HL-60 (cell line): ENCODE results near the gene ADAMTS15.

Source experiments
- DNase-seq, 2 experiments: peaks; one replicate each; pipeline ENCODE4 v3.0.0-alpha.2; 2010 to 2020; ENCODE audit warnings: low read depth in 1 of 2, low spot score in 1 of 2
- H3K27ac ChIP-seq: fragments of 250-450 bp; sonication (Bioruptor Pico); replicated peaks from 2 replicates; pipeline ENCODE4 v1.5.1; 2020; ENCODE audit warnings: mild to moderate bottlenecking, moderate library complexity
- H3K27me3 ChIP-seq: fragments of 250-450 bp; sonication (Bioruptor Pico); 2 replicates; pipeline ENCODE4 v1.5.1; 2021; ENCODE audit warnings: mild to moderate bottlenecking, moderate library complexity; ENCODE audit not compliant: insufficient read depth, poor library complexity, severe bottlenecking
- H3K4me3 ChIP-seq: replicated peaks from 2 replicates; pipeline ENCODE4 v1.5.1; 2011; ENCODE audit warnings: mild to moderate bottlenecking, control low read depth, low read length; ENCODE audit not compliant: insufficient read depth
- GABPA ChIP-seq: IDR thresholded peaks from 2 replicates; pipeline ENCODE4 v1.6.1; 2012; ENCODE audit warnings: low read depth
- POLR2AphosphoS5 ChIP-seq: IDR thresholded peaks from 2 replicates; pipeline ENCODE4 v1.6.1; 2012; ENCODE audit warnings: low read depth
- SPI1 ChIP-seq: IDR thresholded peaks from 2 replicates; pipeline ENCODE4 v1.6.1; 2012; ENCODE audit warnings: low read depth, mild to moderate bottlenecking, borderline replicate concordance
- TF ChIP-seq, protein P1 (sequence below): IDR thresholded peaks from 2 replicates; pipeline ENCODE4 v1.6.1; 2012; ENCODE audit warnings: low read depth; ENCODE audit not compliant: insufficient replicate concordance
- TF ChIP-seq, protein P2 (sequence below): IDR thresholded peaks from one replicate; pipeline ENCODE4 v1.5.1; 2011; ENCODE audit warnings: low read length, control low read depth, inconsistent platforms; ENCODE audit not compliant: insufficient read depth

The ADAMTS15 gene

DNA sequence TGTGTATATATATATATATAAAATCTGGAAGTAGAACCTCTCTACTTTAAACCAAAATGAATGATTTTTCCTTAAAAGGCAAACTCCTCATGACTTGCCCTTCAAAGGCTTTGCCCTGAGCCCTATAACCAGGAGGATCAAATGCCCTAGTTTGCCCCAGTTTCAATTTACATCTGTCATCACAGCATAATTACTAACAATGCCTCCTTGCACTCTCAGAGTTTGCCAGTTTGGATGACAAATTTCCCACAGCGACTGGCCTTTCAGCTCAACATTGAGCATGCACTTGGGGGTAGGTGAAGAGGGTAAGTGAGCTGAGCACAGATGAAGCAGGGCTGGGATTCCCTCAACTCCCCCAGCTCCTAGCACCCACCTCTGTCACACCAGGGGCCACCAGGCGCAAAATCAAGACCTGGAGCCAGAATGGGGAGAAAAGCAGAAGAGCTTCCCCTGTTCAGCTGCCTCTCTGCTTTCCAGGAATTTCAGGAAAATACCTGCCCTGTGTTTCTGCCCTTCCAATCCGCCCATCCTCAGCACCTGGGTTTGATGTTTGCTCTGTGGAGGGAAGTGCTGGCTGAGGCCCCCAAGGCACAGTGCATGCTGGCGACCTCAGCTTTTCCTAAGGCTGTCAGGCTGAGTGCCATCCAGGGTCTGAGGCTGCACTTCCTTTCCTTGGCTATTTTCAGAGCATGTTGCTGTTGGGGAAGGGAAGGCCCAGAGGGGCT is 67.5 kb downstream of the ADAMTS15 start:
- no peak for TF ChIP-seq SPI1
- TF ChIP-seq, protein P1, sequence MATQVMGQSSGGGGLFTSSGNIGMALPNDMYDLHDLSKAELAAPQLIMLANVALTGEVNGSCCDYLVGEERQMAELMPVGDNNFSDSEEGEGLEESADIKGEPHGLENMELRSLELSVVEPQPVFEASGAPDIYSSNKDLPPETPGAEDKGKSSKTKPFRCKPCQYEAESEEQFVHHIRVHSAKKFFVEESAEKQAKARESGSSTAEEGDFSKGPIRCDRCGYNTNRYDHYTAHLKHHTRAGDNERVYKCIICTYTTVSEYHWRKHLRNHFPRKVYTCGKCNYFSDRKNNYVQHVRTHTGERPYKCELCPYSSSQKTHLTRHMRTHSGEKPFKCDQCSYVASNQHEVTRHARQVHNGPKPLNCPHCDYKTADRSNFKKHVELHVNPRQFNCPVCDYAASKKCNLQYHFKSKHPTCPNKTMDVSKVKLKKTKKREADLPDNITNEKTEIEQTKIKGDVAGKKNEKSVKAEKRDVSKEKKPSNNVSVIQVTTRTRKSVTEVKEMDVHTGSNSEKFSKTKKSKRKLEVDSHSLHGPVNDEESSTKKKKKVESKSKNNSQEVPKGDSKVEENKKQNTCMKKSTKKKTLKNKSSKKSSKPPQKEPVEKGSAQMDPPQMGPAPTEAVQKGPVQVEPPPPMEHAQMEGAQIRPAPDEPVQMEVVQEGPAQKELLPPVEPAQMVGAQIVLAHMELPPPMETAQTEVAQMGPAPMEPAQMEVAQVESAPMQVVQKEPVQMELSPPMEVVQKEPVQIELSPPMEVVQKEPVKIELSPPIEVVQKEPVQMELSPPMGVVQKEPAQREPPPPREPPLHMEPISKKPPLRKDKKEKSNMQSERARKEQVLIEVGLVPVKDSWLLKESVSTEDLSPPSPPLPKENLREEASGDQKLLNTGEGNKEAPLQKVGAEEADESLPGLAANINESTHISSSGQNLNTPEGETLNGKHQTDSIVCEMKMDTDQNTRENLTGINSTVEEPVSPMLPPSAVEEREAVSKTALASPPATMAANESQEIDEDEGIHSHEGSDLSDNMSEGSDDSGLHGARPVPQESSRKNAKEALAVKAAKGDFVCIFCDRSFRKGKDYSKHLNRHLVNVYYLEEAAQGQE, result no peak
- DNase-seq, result no peak

DNA sequence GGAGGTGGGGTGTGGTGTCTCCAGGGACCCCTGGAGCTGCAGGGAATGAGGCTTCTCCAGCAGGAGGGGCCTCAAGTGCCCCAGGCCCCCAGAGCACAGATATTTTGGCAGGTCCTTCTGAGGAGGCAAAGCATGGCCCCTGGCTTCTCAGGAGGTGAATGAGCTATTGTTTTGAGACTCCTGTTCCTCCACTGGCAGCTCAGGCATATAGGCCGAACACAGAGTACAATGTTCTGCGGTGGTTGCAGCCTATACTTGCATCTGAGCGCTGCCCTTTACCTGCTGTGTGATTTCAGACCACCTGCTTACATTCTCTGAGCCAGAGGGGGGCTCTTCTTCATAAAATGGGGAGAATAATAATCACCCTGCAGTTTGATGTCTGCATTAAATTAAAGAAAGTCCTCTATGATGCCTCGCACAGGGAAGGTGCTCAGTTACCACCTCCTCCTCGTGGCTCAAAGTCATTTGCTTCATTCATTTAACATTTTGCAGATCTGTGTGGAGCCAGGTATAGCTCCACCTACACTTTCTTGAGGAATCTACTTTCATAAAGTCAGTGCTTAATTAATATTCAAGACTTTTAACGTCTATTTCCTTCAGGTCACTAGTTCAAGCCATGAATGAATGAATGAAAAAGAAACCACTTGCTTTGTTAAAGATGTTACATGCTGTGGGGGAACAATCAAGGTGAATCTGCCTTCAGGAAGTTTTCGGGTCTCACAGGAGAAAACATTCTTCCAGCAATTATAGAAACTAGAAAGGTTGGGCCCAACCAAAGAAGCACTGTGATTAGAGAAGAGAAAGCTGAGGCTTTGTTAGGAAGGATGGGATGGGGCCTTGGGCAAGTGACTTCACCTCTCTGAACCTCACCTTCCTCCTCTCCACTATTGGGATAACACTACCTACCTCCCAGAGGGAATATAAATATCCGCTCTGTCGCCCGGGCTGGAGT is 68.4 kb downstream of the ADAMTS15 start:
- H3K27ac ChIP-seq, result no peak overlapping the region
- TF ChIP-seq, protein P2, sequence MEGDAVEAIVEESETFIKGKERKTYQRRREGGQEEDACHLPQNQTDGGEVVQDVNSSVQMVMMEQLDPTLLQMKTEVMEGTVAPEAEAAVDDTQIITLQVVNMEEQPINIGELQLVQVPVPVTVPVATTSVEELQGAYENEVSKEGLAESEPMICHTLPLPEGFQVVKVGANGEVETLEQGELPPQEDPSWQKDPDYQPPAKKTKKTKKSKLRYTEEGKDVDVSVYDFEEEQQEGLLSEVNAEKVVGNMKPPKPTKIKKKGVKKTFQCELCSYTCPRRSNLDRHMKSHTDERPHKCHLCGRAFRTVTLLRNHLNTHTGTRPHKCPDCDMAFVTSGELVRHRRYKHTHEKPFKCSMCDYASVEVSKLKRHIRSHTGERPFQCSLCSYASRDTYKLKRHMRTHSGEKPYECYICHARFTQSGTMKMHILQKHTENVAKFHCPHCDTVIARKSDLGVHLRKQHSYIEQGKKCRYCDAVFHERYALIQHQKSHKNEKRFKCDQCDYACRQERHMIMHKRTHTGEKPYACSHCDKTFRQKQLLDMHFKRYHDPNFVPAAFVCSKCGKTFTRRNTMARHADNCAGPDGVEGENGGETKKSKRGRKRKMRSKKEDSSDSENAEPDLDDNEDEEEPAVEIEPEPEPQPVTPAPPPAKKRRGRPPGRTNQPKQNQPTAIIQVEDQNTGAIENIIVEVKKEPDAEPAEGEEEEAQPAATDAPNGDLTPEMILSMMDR, result no peak
- TF ChIP-seq, protein P1, result no peak
- no peak for TF ChIP-seq POLR2AphosphoS5
- no peak for TF ChIP-seq SPI1
- TF ChIP-seq GABPA, result no peak
- DNase-seq, result no peak
- H3K4me3 ChIP-seq, result no peak overlapping the region
- H3K27me3 ChIP-seq, result no peaks in the 10 kb centered on the region

More for the DNA sequence above, 67.5 kb downstream of the ADAMTS15 start:
- Histone ChIP-seq H3K27me3 (no peaks in the 10 kb centered on the region), H3K4me3 (no peak overlapping the region), H3K27ac (no peak overlapping the region)

DNA sequence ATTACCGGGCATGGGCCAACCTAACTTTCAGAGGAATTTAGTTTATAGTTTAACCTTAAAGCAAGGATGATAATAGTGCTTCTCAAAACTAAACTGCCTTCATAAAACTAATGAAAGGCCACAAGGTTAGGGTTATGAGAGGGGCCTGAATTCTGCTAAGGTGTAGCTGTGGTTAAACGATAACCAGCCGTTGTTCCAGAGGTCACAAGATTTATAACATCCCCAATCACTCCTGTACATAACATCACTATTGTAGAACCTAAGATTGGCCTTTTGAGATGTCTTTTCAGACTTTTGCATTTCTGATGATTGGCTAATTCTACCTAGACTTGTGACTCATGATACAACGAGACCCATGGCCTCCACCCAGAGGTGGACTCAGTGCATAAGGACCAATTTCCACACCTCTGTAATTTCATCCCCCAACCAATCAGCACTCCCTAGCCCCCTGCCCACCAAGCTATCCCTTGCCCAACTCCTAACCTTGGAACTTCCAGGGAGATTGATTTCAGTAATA is 69.8 kb downstream of the ADAMTS15 start:
- H3K4me3 ChIP-seq, result no peak overlapping the region
- H3K27ac ChIP-seq, result no peak overlapping the region
- TF ChIP-seq, protein P2, result no peak
- no peak for TF ChIP-seq POLR2AphosphoS5
- TF ChIP-seq SPI1, result no peak
- TF ChIP-seq, protein P1, result no peak
- TF ChIP-seq GABPA, result no peak
- no peak for DNase-seq
- no peaks in the 10 kb centered on the region for H3K27me3 ChIP-seq
